ENCODE data around the gene ATP5PD.

ATP5PD gene

DNA sequence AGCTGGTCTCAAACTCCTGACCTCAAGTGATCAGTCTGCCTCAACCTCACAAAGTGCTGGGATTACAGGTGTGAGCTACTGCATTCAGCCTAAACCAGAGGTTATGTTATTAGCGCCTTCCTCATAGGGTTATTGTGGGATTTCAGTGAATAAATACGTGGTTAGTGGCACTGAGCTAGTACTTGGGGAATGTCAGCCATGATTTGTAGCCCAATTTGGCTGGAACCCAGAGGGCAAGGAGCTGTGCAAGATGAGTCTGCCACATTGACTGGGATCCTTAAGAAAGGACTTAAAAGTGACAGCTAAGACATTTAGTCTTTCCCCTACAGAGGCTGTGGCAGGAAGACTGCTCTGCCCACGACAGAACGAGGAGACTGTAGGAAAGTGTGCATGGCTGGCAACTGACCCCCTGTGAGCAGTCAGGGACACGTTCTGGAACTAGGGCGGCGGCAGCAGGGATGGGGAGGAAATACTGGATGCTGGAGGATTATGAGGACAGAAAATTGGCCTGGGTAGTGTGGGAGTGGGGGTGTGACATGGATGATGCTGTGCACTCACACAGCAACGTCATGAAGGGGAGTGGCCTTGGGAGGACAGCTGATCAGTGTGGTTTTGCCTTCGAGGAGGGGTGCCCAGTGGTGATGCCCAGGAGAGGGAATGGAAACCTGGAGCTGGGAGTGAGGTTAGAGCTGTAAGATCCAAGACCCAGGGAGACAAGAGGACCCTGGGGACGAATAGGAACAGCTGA, 14.6 kb downstream of the ATP5PD start:
- TF ChIP-seq TAF1 (IDR thresholded peaks at IDR 0.05; ENCODE audit: borderline replicate concordance, insufficient read depth, low read length) (no peak), SIN3A (IDR thresholded peaks at IDR 0.05; ENCODE audit: borderline replicate concordance, insufficient read depth, low read length) (peak; percentile 26; the same call in 1 of the 2 replicates)

DNA sequence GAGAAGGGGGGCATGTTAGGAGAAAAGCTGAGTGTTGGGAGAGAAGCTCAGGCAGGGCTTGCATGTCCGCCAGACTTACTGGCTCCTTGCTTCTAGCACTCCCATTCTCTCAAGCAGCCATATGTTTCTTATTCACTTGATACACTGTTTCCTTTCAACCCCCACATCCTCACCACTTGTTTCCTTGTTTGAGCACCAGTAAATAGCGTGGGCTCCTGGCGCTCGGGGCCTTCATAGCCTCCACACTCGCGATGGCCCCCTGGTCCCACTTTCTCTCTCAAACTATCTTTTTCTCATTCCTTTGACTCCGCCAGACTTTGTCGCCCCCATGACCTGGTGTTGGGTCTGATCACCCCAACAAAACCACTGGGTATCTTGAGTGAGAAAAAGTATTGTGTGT, 16.6 kb downstream of the ATP5PD start:
- TF ChIP-seq REST (IDR thresholded peaks at IDR 0.05; ENCODE audit: insufficient read depth in 1 of 2, low read depth in 2 of 2, low read length in 2 of 2) (no peak), SIN3A (IDR thresholded peaks at IDR 0.05; ENCODE audit: borderline replicate concordance, insufficient read depth, low read length) (no peak), TAF1 (IDR thresholded peaks at IDR 0.05; ENCODE audit: borderline replicate concordance, insufficient read depth, low read length) (no peak), FOXP2 (optimal IDR thresholded peaks at IDR 0.05; ENCODE audit: borderline replicate concordance, extremely low read depth, extremely low read length, insufficient read depth) (no peak), POLR2AphosphoS5 (IDR thresholded peaks at IDR 0.05; ENCODE audit: low read depth, low read length) (no peak)

GRCh38 chr17:75024686-75025397, 21.9 kb downstream of the ATP5PD start:
- TF ChIP-seq FOXP2 (optimal IDR thresholded peaks at IDR 0.05; ENCODE audit: borderline replicate concordance, extremely low read depth, extremely low read length, insufficient read depth) = no peak
- no peak for TF ChIP-seq POLR2AphosphoS5 (IDR thresholded peaks at IDR 0.05; ENCODE audit: low read depth, low read length)
- TF ChIP-seq SIN3A (IDR thresholded peaks at IDR 0.05; ENCODE audit: borderline replicate concordance, insufficient read depth, low read length) = no peak
- TF ChIP-seq REST (IDR thresholded peaks at IDR 0.05; ENCODE audit: insufficient read depth in 1 of 2, low read depth in 2 of 2, low read length in 2 of 2) = no peak
- no peak for TF ChIP-seq TAF1 (IDR thresholded peaks at IDR 0.05; ENCODE audit: borderline replicate concordance, insufficient read depth, low read length)

DNA sequence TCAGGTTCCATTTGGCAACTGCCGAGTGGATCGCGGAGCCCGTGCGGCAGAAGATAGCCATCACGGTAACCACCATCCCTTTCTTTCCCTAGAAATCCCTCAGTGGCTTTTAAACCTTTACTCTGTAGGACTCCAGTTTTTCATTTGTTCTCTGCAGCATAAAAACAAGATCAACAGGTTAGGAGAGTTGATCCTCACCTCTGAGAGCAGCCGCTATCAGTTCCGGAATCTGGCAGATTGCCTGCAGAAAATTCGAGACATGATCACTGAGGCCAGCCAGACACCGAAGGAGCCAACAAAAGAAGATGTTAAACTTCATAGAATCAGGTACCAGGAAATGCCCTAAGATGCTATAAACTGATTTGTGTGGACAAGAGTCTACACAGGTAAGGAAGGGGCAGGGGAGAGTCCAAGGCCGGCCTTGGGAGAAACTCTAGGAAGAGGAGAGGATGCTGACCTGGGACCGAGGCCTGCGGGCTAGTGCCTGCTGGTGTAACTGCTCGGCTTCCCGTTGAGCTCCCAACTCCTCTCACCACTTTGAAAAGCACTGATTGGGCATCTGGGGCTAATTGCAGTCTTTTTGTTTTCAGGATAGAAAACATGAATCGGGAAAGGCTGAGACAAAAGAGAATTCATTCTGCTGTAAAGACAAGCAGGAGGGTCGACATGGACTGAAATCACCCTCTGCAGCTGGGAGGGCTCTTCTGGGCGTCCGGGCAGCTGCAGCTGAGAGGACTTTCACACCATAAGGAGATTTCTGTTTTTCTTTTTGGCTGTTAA, 26.2 kb downstream of the ATP5PD start:
- no peak for TF ChIP-seq SIN3A (IDR thresholded peaks at IDR 0.05; ENCODE audit: borderline replicate concordance, insufficient read depth, low read length)
- TF ChIP-seq FOXP2 (optimal IDR thresholded peaks at IDR 0.05; ENCODE audit: borderline replicate concordance, extremely low read depth, extremely low read length, insufficient read depth) = no peak
- no peak for TF ChIP-seq TAF1 (IDR thresholded peaks at IDR 0.05; ENCODE audit: borderline replicate concordance, insufficient read depth, low read length)
- TF ChIP-seq REST (IDR thresholded peaks at IDR 0.05; ENCODE audit: insufficient read depth in 1 of 2, low read depth in 2 of 2, low read length in 2 of 2) = no peak
- TF ChIP-seq POLR2AphosphoS5 (IDR thresholded peaks at IDR 0.05; ENCODE audit: low read depth, low read length) = no peak

DNA sequence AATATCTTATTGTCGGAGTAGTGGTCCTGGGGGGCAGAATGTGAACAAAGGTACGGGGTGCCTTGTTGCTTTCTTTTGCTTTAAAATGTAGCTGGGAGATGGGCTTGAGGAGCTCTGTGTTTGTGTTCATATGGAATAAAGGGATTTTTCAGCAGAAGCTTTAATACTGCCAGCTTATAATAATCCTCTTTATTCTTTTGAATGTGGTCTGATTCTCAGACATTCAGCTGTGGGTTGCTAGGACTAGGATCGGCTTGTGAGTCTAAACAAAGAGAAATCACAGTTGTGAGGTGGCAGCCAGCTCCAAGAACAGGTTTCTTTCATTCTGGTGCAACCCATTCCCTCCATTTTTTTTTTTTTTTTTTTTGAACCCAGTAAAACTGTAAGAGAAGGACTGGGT, 27.1 kb downstream of the ATP5PD start:
- TF ChIP-seq REST (IDR thresholded peaks at IDR 0.05; ENCODE audit: insufficient read depth in 1 of 2, low read depth in 2 of 2, low read length in 2 of 2) (no peak), FOXP2 (optimal IDR thresholded peaks at IDR 0.05; ENCODE audit: borderline replicate concordance, extremely low read depth, extremely low read length, insufficient read depth) (no peak), TAF1 (IDR thresholded peaks at IDR 0.05; ENCODE audit: borderline replicate concordance, insufficient read depth, low read length) (no peak), POLR2AphosphoS5 (IDR thresholded peaks at IDR 0.05; ENCODE audit: low read depth, low read length) (no peak), SIN3A (IDR thresholded peaks at IDR 0.05; ENCODE audit: borderline replicate concordance, insufficient read depth, low read length) (no peak)
